ENCODE data around the gene PLA2G2C.

The PLA2G2C gene

GRCh38 chr1:20126806-20127440 is 59.4 kb downstream of the PLA2G2C start:
- DNase-seq = no peak

GRCh38 chr1:20126041-20126805 is 60.1 kb downstream of the PLA2G2C start:
- DNase-seq = no peak

- DNase-seq = no peak
These were observed 61.2 kb downstream of the PLA2G2C start for GRCh38 chr1:20125100-20125499.

GRCh38 chr1:20124456-20125057 is 61.8 kb downstream of the PLA2G2C start:
- DNase-seq = no peak

GRCh38 chr1:20123722-20124455 is 62.4 kb downstream of the PLA2G2C start:
- no peak for DNase-seq

GRCh38 chr1:20120796-20121195 is 65.5 kb downstream of the PLA2G2C start:
- DNase-seq = no peak

GRCh38 chr1:20119347-20119746 is 67.0 kb downstream of the PLA2G2C start, which contains the start of gene PLA2G2D:
Gene PLA2G2D (minus strand): TSS chr1:20119536. CDS start chr1:20119498, 38 bp downstream.
- no peak for DNase-seq

GRCh38 chr1:20117236-20117635 is 69.1 kb downstream of the PLA2G2C start:
- no peak for DNase-seq

GRCh38 chr1:20115916-20116315 is 70.4 kb downstream of the PLA2G2C start:
- no peak for DNase-seq

- no peak for DNase-seq
These were observed 70.8 kb downstream of the PLA2G2C start for GRCh38 chr1:20115479-20115878.

- DNase-seq = no peak
These were observed 72.2 kb downstream of the PLA2G2C start for GRCh38 chr1:20114021-20114648.
